Hippocampal formation (tissue), 2 donors: Measurements from ENCODE around the gene EXOSC6.
A peak's percentile ranks its signal among the peaks of the same experiment; 100 is the strongest.
"Not testable (repeated sequence)": the region's sequence is repeated elsewhere in the genome, so short reads cannot be mapped to it uniquely, and the experiment has no call there.

Source experiments
- DNase-seq, 2 donors: peaks; one replicate each; lab custom pipeline; 2025; lab: John Stamatoyannopoulos, UW

The EXOSC6 gene

DNA sequence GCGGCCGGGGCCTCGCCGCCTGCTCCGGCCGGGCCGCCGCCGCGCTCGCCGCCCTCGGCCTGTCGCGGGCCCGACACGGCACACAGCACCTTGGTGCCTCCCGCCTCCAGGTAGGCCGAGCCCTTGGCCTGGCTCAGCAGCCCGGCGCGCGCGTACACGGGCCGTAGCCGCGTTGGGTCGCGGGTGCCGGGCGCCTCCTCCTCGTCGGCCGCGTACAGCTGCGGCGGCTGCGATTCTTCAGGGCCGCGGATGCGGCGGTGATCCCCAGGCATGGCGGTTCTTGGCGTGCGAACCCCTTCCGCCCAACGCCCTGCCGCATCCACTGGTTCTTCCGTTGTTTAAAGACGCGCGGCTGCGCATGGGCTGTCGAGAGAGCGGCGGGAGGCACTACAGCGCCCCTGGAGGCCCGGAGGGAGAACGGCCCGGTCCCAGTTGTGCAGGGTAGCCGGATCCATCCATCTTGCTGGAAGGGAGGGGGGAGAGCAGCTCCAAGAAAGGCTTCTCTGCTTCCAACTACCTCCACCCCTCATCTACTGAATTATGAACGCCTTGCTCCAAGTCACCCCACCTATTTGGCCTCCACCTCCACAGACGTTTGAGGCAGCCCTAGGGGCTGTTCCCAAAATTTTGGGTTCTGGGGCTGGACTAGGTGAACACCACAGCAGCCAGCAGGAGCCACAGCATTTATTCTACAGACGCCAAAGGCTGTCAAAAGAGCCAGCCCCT lies at the start of gene EXOSC6:
Gene EXOSC6 (minus strand): TSS at position 312 of the 726 bp plus-strand sequence. CDS start 40 bp downstream, at position 272.
- DNase-seq = peak; percentile 89

DNA sequence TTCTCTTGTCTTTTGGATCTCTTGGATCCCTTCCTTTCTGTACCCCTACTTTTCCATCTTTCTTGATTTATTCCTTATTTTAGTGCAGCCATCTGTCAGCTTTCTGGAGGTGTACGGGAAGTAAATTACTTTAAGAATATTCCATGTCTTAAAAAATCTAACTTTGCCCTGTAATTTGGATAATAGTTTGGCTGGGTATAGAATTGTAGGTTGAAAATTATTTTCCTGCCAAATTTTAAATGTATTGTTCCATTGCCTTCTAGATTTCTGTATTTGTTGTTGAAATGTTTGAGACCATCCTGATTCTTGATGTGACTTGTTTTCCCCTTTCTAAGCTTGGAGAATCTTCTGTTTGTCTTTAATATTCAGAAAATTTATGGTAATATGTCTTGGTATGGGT lies 49.4 kb upstream of the EXOSC6 start:
- no peak for DNase-seq

DNA sequence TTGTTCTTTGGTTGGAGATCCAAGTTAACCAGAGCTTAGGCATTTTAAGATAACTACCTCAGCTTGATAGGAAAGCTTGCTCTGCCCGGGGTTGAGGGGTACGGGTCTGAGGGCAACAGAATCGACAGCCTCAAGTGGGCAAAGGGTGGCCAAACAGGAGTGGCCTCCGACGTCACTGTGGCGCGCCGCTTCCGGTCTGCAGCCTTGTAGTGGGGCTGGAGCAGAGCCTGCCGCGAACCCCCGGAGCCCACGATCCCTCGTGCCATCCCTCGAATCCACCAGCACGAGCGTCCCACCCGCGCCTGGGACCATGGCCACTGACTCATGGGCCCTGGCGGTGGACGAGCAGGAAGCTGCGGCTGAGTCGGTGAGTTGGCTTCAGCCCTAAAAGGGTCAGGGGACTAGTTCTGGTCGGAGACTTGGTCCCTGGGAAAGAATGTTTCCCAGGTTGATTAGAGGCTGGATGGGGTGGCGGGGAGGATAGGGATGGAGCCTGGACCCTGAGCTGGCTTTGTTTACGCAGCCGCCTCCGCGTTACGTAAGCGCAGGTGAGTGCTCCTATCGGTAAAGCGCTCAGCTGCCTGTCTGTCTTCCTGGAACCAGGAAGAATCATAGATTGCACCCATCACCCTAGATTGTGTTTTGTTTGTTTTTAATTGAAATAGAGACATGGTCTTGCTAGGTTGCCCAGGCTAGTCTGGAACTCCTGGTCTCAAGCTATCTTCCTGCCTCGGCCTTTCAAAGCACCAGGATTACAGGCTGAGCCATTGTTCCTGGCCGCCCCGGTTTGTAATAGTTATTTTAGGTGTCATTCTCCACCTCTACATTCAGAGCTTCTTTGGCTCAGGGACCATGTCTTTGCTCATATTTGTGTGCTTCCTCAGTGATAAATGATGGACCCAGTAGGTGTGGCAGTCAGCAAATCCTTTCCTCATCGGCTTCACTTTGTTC lies 47.5 kb upstream of the EXOSC6 start, which contains the start of gene DDX19B:
Gene DDX19B (plus strand): TSS at position 199 of the 951 bp plus-strand sequence. CDS start 112 bp downstream, at position 311.
- peak; percentile 37 to 72 for DNase-seq

DNA sequence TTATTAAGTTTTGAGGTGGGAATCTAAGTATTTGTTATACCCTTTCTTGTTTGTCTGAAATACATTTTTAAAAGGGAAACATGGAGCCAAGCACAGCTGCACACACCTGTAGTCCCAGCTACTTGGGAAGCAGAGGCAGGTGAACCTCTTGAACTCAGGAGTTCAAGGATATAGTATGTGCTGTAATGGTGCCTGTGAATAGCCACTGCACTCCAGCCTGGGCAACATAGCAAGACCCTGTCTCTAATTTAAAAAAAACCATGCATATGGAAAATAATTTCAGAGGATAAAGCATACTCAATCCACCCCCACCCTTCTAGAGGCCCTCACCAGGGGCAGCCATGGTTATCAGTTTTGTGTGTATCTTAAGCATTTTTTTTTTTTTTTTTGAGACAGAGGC lies 43.9 kb upstream of the EXOSC6 start:
- no peak for DNase-seq

DNA sequence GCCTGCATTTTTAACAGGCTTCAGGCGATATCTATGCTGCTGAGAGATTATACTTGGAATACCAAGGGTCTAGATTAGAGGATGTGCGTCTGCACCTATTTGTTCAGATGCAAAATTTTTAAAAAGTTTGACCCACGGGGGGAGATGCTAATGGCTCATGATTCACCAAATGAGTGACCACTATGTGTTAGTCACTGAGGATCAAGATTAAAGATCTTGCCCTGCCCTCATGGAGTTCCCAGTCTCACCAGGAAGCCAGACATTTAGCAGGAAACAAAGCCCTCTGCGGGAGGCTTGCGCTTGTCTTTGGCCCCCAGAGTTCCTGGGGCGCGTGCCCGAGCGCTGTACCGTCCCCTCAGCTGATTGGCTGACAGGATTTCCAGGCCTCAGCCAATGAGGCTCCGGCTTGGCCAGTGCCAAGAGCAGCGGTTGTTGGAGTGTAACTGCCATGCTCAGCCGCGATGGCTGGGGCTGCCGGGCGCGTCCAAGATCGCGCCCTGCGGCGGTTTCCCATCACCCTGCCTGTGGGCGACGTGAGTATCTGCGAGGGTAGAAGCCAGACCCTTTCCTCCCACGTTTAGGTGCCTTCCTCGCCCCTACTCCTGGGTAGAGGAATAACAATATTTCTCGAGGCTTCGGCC lies 42.8 kb upstream of the EXOSC6 start:
- DNase-seq = no peak

DNA sequence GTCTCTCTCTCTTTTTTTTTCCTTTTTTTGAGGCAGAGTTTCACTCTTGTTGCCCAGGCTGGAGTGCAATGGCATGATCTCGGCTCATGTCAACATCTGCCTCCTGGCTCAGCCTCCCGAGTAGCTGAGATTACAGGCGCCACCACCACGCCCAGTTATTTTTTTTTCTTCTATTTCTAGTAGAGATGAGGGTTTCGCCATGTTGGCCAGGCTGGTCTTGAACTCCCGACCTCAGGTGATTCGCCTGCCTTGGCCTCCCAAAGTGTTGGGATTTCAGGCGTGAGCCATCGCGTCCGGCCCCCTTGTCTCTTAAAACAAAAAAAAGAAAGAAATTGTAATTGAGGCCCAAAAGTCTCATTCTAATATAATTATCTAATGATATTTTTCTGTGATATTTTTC lies 40.4 kb upstream of the EXOSC6 start:
- not testable (repeated sequence) for DNase-seq

DNA sequence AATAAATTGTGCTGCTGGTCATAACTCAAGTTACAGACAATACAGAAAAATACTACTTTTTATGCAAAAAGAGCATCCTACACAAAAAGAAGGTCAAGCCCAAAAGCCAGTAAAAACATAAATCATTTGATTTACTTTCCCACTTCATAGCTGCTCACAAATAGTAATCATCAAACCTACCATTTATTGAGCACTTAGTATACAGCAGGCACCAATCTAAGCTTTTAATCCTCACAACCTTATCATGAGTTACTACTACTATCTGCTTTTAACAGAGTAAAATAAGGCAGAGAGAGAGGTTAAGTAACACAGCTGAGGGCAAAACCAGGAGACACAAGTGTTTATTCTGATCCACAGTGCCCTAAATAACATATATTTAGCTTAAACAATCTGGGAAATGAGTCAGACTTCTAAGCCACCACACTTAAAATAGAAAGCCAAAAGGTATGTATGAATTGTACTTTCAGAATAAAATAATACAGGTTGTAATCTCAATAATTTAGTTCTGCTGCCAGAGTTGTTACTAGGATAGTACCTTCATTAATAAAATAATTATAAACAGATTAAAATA lies 39.3 kb upstream of the EXOSC6 start:
- no peak for DNase-seq

DNA sequence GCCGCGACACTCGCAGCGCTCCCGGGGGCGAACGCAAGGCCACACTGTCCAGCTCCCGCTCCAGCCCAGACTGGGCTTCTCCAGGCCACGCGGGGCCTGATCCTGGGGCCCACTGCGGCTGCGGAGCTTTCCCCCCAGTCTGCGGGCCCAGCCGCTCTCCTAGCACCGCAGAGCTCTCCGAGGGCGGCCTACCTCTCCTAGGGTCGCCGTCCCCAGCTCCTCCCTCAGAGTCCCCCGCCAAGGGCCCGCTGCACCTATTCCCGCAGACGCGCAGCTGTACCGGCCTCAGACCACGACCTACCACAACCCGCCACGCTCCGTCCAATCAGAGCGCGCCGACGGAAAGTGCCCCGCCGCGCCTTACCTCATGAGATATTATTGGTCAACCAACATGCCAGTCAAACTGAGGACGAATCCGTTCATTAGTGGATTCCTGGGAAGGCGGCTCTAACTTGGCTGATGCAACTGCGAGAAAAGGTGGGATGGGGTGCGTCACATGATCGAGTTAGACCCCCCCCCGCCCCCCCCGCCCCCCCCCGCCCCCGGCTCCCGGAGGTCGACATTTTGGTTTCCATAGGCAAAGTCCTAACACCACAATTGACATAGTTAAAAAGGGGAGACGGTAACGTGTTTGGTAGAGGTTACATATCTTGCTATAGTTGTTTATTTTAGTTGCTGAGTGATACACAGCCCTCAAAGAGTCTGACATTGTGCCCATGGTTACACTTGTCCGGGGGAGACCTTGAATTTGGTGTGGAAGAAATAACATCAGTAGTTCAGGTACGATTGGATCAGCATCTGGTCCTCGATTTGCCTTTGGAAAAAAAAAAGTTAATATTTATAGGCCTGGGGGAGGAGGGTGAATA lies 37.7 kb upstream of the EXOSC6 start, which contains the start of gene AARS1:
Gene AARS1 (minus strand): TSS at position 278 of the 866 bp plus-strand sequence. CDS start 6,743 bp downstream, outside the sequence.
- DNase-seq = peak; percentile 96 to 97

DNA sequence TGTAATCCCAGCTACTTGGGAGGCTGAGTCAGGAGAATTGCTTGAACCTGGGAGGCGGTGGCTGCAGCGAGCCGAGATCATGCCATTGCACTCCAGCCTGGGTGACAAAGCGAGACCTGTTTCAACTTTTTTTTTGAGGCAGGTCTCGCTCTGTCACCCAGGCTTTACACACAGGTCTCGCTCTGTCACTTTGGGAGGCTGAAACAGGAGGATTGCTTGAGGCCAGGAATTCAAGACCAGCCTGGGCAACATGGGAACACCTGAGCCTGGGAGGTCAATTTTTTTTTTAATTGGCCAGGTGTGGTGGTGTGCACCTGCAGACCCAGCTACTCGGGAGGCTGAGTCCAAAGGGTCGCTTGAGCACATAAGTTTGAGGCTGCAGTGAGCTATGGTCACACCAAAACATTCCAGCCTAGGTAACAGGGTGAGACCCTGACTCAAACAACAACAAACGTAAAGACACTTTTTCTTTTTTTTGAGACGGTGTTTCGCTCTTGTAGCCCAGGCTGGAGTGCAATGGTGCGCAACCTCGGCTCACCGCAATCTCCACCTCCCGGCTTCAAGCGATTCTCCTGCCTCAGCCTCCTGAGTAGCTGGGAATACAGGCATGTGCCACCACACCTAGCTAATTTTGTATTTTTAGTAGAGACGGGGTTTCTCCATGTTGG lies 35.7 kb upstream of the EXOSC6 start:
- not testable (repeated sequence) for DNase-seq

DNA sequence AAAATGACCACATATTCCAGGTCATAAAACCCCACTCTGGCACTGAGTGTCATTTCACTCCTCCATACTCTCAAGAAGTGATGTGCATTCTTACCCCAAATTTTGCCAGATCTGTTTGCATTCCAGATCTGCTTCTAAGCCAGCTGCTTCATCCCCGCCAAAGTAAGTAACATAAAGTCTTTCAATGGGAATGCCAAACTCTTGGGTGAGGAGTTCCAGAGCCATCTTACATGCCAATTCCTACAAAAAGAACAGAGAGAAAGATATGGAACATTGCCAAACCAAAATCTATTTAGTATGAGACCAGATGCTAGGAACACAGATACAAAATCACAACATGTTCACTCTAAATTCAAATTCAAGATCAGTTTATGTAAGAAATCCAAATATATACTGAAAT lies 24.7 kb upstream of the EXOSC6 start:
- DNase-seq = no peak

DNA sequence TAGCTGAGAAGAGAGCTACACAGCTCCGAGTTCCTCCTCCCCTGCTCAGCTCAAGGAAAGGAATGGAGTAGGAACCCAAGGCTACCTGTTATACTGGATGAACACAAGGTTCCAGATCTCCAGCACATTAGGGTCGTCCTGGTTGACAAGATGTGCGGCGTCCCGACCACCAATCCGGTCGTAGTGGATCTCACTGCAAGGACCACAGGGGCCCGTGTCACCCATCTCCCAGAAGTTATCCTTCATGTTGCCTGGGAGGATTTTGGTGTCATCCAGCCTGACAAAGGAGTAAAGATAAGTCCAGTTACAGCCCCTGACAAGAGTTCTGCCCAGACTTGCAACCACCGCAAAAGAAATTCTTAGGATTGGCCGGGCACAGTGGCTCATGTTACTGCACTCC lies 20.0 kb upstream of the EXOSC6 start:
- no peak for DNase-seq

DNA sequence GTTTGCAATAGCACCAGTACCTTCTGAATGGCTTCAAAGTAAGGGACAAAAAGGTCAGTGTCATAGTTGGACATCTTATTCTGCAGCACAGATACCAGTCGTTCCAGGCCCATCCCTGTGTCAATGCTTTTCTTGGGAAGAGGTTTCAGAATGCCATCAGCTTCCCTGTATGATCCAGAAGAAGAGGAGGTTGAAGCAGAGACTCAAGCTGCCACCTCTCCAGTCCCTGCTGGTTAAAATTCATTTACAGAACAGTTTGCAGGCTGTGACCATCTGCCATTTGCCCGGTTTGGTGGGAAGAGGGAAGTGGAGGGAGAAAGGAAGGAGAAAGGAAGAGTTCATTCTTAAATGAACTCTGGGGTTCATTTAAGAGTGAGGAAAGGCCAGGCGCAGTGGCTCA lies 18.4 kb upstream of the EXOSC6 start:
- no peak for DNase-seq

DNA sequence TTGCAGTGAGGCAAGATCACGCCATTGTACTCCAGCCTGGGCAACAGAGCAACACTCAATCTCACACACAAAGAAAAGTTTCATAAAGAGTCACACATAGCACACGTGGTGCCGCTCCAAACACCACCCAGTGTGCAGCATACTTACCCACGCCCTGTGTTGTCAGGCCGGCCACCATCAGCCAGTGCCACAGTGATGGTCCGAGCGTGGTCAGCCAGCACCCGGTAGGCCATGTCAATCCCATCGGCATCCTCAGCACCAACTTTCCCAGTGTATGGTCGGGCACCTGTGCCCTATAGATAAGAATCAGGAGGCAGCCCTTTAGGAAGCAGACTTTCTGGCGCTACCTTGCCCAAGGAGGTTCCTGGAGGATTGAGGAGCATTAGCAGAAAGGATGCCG lies 17.7 kb upstream of the EXOSC6 start:
- no peak for DNase-seq

DNA sequence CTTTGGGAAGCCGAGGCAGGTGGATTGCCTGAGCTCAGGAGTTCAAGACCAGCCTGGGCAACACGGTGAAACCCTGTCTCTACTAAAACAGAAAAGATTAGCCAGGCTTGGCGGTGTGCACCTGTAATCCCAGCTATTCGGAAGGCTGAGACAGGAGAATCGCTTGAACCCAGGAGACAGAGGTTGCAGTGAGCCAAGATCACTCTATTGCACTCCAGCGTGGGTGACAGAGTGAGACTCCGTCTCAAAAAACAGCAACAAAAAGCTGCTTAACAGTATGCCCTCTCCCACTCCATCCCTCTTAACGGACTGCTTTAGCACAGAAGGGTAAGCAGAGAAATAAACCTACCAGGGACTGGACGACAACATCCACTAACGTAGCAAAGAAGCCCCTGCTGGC lies 16.2 kb upstream of the EXOSC6 start:
- DNase-seq = not testable (repeated sequence)

DNA sequence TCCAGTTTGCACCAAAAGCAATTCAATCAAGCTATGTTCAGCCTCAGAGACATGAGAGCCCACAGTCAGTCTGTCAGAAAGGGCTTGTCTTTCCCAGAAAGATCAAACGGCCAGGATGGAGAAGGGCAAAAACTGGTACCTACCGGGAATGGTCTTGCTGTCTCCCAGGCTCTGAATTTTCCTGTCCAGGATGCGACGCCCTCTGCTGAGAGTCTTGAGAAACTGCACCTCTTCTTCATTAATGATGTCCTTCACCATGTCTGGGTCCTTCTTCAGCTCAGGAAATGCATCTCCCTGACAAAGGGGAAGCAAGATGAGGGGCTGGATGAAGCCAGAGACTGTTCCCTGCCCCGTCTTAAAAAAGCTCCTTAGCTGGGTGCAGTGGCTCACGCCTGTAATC lies 15.8 kb upstream of the EXOSC6 start:
- DNase-seq = no peak

DNA sequence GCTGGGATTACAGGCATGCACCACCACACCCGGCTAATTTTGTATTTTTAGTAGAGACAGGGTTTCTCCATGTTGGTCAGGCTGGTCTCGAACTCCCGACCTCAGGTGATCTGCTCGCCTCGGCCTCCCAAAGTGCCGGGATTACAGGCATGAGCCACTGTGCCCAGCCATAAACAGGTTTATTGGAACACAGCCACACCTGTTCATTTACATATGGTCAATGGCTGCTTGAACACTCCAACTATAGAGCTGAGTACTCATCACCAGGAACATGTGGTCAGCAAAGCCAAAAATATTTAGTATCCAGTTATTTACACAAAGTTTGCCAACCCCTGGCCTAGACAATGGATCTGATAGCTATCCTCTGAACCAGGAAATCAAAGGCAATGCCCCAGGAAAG lies 8.2 kb upstream of the EXOSC6 start:
- not testable (repeated sequence) for DNase-seq

DNA sequence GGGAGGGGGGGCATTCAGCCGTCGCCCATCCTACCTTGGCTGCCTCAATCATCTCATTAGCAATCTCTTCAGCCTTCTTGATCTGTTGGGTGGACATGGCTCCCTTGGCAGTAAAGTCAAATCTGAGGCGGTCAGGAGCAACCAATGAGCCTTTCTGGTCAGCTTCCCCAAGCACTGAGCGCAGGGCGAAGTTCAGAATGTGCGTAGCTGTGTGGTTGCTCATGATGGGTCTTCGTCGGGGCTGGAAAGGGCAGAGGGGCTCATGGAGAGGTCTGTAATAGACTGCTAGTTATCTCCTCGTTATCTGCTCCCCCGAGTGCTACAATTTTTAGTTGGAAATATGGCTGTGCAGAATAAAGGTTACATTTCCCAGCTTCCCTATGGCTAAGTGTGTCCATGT lies 7.2 kb upstream of the EXOSC6 start:
- DNase-seq = no peak

DNA sequence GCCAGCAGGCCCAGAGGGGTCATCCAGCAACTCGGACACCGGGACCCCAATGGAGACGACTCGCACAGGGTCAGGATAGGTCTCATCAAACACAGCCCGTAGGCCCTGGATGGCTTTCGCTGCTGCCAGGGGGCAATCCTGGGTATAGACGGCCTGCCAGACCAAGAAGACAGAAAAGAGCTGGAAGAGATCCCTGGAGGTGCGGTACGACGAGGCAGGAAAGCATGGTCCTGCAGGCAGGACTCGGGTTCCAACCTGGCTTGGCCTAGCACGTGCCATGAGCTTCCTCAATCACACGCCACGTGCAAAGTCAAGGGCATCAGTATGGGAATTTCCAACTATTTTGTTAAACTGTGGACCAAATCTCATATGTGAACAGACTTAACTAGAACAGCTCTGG lies 6.3 kb upstream of the EXOSC6 start:
- DNase-seq = no peak

DNA sequence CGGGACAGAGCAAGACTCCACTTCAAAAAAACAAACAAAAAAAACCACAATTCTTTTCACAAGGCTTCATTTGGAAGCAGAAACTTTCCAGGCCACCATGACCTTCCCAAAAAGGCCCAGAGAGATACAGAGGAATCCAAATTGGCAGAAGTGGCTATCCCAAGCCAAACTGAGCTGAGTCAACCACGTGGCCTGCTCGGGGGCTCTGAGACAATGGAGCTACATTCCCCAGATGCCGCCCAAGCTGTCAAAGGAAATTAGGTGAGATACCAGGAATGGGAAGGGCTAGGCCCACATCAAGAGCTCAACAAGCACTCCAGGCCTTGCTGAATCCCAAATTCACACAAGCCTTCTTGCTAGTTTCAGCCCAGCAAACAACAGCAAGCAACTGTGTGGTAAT lies 5.7 kb upstream of the EXOSC6 start:
- no peak for DNase-seq

DNA sequence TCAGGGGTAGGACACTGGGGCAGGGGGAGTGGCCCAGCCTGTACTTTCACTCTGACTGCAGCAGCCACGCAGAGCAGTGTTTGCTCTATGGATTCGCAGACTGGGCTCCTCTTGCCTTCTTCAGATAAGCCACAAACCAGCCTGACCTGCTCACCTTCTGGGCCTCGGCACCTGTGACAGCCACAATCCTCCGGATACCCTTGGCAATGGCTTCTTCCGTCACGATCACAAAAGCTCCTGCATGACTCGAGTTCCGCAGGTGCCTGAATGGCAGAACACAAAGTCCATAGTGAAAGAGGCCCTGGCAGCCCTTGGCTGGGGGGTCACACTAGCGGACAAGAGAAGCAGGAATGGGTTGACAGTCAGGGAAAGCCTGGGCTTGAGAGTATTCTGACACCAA lies 3.8 kb upstream of the EXOSC6 start:
- DNase-seq = no peak

DNA sequence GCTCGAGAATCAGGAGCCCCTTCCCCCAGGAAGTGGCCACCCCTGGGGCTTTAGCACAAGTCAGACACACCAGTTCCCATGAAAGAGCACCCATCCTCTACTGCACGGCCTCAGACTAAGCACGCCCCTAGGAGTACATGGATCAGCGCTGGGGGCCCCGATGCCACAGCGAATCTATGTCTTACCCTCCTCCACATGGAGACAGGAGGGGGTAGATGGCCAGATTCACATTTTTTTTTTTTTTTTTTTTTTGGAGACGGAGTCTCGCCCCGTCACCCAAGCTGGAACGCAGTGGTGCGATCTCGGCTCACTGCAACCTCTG lies 3.2 kb upstream of the EXOSC6 start:
- no peak for DNase-seq
